ENCODE results near the gene CTDNEP1. TPM values are rescaled to one million over a fixed set of nuclear protein-coding genes. Genes with fewer than 3 reads are reported as not detected.

The CTDNEP1 gene
- polyA plus RNA-seq, 1 donor (not counting 4 experiments of a cell fraction or from before 2014, with no cell fraction given): 66.2 TPM

GRCh38 chr17:7289256-7290032 lies 37.9 kb upstream of the CTDNEP1 start:
- H3K27me3 ChIP-seq (ENCODE audit: control insufficient read depth, extremely low read depth, insufficient read depth, low read length): peaks cover 51% of the 10 kb centered on the region
- H3K4me1 ChIP-seq (ENCODE audit: control insufficient read depth, extremely low read depth, insufficient read depth, low read length): peaks cover 14% of the 10 kb centered on the region
- H3K4me3 ChIP-seq (ENCODE audit: control insufficient read depth in 2 of 3, extremely low read depth in 1 of 3, insufficient read depth in 2 of 3, low read depth in 1 of 3, low read length in 3 of 3): no peak overlapping the region
- H3K36me3 ChIP-seq (ENCODE audit: control insufficient read depth in 2 of 2, extremely low read depth in 1 of 2, insufficient read depth in 2 of 2, low read length in 2 of 2): no peaks in the 10 kb centered on the region
- TF ChIP-seq CTCF (optimal IDR thresholded peaks at IDR 0.05 in 1 of 3, IDR thresholded peaks at IDR 0.05 in 1 of 3, conservative IDR thresholded peaks at IDR 0.05 in 1 of 3; ENCODE audit: extremely low read depth in 1 of 3, insufficient read depth in 2 of 3, low read length in 3 of 3) (no peak), EZH2 (IDR thresholded peaks at IDR 0.05; ENCODE audit: low read length) (no peak)
- H2AFZ ChIP-seq (ENCODE audit: control insufficient read depth, low read length): no peak overlapping the region
- H3K27ac ChIP-seq (ENCODE audit: control insufficient read depth, insufficient read depth, low read length): no peak overlapping the region
- H3K79me2 ChIP-seq (ENCODE audit: control insufficient read depth, insufficient read depth, low read length): no peaks in the 10 kb centered on the region
- H3K4me2 ChIP-seq (ENCODE audit: control insufficient read depth, extremely low read depth, insufficient read depth, low read depth, low read length): no peak overlapping the region
- H3K9me3 ChIP-seq (ENCODE audit: control insufficient read depth, low read depth, low read length): no peaks in the 10 kb centered on the region
- no peak for DNase-seq (ENCODE audit: low read depth, low spot score)
- no peaks in the 10 kb centered on the region for H3K9me1 ChIP-seq (ENCODE audit: control insufficient read depth, extremely low read depth, insufficient read depth, low read length)
- H3K9ac ChIP-seq (ENCODE audit: control insufficient read depth, extremely low read depth, insufficient read depth, low read length): no peak overlapping the region
- no peak for FAIRE-seq
- H4K20me1 ChIP-seq (ENCODE audit: control insufficient read depth, extremely low read depth, insufficient read depth, low read length): peaks cover 2% of the 10 kb centered on the region
- dilution Hi-C loops (cut with MboI; ENCODE audit: extremely low pct_ligation_motif_present, low sequenced_read_pairs): no loop called here

GRCh38 chr17:7285679-7286078 lies 34.1 kb upstream of the CTDNEP1 start:
- Histone ChIP-seq H2AFZ (ENCODE audit: control insufficient read depth, low read length) (no peak overlapping the region), H3K9me1 (ENCODE audit: control insufficient read depth, extremely low read depth, insufficient read depth, low read length) (no peaks in the 10 kb centered on the region), H3K36me3 (ENCODE audit: control insufficient read depth in 2 of 2, extremely low read depth in 1 of 2, insufficient read depth in 2 of 2, low read length in 2 of 2) (no peaks in the 10 kb centered on the region), H4K20me1 (ENCODE audit: control insufficient read depth, extremely low read depth, insufficient read depth, low read length) (no peaks in the 10 kb centered on the region), H3K9me3 (ENCODE audit: control insufficient read depth, low read depth, low read length) (no peaks in the 10 kb centered on the region), H3K9ac (ENCODE audit: control insufficient read depth, extremely low read depth, insufficient read depth, low read length) (no peak overlapping the region), H3K27me3 (ENCODE audit: control insufficient read depth, extremely low read depth, insufficient read depth, low read length) (peaks cover 49% of the 10 kb centered on the region), H3K27ac (ENCODE audit: control insufficient read depth, insufficient read depth, low read length) (no peak overlapping the region), H3K4me2 (ENCODE audit: control insufficient read depth, extremely low read depth, insufficient read depth, low read depth, low read length) (no peak overlapping the region), H3K79me2 (ENCODE audit: control insufficient read depth, insufficient read depth, low read length) (no peaks in the 10 kb centered on the region), H3K4me3 (ENCODE audit: control insufficient read depth in 2 of 3, extremely low read depth in 1 of 3, insufficient read depth in 2 of 3, low read depth in 1 of 3, low read length in 3 of 3) (no peak overlapping the region), H3K4me1 (ENCODE audit: control insufficient read depth, extremely low read depth, insufficient read depth, low read length) (peaks cover 9% of the 10 kb centered on the region)
- no peak for TF ChIP-seq EZH2 (IDR thresholded peaks at IDR 0.05; ENCODE audit: low read length)
- TF ChIP-seq CTCF (optimal IDR thresholded peaks at IDR 0.05 in 1 of 3, IDR thresholded peaks at IDR 0.05 in 1 of 3, conservative IDR thresholded peaks at IDR 0.05 in 1 of 3; ENCODE audit: extremely low read depth in 1 of 3, insufficient read depth in 2 of 3, low read length in 3 of 3): no peak
- FAIRE-seq (no peak), DNase-seq (ENCODE audit: low read depth, low spot score) (no peak)
- dilution Hi-C loops (cut with MboI; ENCODE audit: extremely low pct_ligation_motif_present, low sequenced_read_pairs): no loop called here

All from keratinocyte (primary cell).